Measurements from ENCODE around the gene DMRT1. TPM values are rescaled to one million over a fixed set of nuclear protein-coding genes. Genes with fewer than 3 reads are reported as not detected.

Gene DMRT1
- total RNA-seq, 1 donor: not detected

DNA sequence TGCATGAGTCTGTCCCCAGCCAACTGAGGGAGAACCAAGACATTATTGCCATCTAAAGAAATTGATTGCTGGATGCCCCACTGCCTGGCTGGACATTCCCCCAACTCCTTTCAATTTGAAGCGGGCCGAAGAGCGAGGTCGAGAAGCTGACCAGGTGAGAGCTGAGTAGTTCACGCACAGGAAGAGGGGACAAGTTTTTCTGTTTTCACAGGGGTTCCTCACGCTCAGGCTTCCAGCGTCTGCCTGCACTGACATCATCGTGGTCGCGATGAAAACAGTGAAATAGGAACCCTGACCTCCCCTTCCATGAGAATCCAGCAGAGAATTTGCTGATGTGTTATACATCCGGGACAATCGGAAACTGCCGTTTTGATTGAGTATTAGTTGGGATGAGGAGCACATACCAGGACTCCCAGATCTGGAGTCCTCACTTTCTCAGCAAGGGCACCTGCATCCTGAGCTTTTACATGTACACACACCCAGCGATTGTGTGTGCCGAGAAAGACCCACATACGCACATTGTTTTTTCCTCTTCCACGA lies 131.9 kb downstream of the DMRT1 start:
- DNase-seq (ENCODE audit: low read depth): no peak
- TF ChIP-seq, protein P1, sequence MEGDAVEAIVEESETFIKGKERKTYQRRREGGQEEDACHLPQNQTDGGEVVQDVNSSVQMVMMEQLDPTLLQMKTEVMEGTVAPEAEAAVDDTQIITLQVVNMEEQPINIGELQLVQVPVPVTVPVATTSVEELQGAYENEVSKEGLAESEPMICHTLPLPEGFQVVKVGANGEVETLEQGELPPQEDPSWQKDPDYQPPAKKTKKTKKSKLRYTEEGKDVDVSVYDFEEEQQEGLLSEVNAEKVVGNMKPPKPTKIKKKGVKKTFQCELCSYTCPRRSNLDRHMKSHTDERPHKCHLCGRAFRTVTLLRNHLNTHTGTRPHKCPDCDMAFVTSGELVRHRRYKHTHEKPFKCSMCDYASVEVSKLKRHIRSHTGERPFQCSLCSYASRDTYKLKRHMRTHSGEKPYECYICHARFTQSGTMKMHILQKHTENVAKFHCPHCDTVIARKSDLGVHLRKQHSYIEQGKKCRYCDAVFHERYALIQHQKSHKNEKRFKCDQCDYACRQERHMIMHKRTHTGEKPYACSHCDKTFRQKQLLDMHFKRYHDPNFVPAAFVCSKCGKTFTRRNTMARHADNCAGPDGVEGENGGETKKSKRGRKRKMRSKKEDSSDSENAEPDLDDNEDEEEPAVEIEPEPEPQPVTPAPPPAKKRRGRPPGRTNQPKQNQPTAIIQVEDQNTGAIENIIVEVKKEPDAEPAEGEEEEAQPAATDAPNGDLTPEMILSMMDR (IDR thresholded peaks at IDR 0.05; ENCODE audit: insufficient read depth, low read depth, low read length): no peak
- H3K4me3 ChIP-seq (ENCODE audit: low read depth, low read length): no peak overlapping the region

DNA sequence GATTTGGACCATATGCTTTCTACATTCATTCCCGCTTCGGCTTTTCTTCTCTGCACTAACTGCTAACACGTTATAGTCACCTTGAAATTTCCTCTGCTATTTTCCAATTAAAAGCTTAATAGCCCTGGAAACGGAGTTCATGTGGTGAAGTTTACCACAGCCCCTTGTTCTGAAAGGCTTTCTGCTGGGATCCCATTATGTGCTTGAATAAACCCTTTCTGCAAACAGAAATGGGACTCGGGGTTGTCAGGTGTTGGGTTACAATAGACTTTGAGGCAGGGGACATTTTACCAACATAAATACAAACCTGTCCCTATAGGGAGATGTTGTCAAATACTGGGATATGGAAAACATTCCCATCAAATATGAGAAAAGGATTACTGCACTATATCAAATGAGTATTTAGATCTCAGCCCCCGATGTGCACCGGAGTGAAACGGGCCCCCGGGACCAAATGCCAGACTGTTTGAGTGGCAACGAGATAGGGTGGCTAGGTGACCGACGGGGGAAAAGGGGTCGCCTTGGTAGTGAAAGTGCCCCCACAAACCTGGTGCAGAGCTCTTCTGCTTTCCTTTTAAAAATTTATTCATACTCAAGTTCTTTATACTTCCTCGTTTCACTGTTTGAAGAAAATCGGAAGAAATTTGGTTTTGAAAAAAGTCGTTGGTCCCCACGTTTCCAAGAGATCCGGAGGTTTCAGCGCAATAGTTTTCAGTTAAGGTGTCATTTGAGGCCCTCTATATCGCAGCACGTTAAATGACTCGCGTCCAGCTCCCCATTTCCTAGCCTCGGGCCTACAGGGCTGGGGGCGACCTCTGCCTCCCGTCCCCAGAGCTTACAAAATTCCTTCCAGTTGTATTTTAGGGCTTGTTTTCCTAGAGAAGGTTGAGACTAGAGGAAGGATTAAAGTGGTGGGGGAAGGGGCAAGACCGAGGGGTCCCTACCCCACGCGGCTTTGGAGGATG lies 132.8 kb downstream of the DMRT1 start:
- no peak for DNase-seq (ENCODE audit: low read depth)
- TF ChIP-seq, protein P1 (IDR thresholded peaks at IDR 0.05; ENCODE audit: insufficient read depth, low read depth, low read length): no peak
- no peak overlapping the region for H3K4me3 ChIP-seq (ENCODE audit: low read depth, low read length)

DNA sequence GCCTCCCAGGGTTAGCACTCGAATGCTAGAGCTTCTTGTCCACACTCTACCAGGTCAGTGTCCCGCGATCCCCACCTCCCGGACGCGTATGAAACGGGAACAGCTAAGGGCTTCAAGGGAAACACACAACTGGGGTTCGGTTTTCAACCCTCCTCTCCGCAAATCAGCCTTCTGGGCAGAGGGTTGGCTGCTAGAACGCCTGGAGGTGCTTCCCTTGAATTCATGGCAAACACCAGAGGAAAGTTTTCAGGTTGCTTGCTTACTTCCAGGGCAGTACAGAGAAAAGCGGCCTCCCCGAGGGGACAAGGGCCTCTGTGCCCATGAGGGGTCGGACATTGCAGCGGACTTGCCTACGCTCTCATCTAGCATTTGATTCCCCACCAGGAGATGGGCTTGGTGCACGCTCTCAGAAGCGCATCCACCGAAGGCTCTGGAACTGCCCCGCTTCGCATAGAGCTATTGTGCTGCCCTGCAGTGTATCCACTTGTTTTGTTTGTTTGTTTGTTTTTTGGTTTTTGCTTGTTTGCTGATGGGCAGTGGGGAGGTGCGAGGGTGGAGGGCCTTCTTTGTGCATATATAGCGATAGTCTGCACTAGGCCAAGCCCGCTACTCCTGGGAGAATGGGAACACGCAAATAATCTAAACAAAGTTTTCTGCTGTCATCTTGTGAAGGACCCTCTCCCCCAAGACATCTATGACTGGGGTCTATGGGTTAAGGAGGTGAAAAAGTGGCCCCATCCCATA lies 133.7 kb downstream of the DMRT1 start:
- TF ChIP-seq, protein P1 (IDR thresholded peaks at IDR 0.05; ENCODE audit: insufficient read depth, low read depth, low read length): no peak
- DNase-seq (ENCODE audit: low read depth): no peak
- no peak overlapping the region for H3K4me3 ChIP-seq (ENCODE audit: low read depth, low read length)

DNA sequence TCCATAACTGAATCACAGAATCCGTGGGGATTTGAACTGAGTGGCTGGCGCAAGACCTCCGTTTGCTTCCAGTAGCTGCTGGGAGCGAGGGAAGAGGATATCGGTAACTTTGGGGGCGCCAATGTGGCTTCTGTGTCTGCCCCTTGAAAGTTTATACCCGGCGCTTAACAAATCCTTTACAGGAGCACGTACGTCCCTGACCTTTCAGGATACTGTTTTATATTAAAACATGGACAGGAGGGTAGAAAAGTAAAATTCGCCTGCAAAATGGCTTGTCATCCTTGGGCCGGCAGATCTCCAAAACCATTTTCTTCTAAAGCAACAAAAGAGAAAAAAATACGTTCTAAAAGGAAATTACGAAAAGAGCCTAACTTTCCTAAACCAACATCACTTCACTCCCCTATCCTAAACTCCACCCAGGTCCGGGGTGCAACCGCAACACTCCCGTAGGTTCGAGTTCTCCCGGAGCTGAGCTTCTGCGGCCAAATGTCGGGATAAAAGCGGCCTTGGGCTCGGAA lies 134.3 kb downstream of the DMRT1 start:
- TF ChIP-seq, protein P1 (IDR thresholded peaks at IDR 0.05; ENCODE audit: insufficient read depth, low read depth, low read length): no peak
- H3K4me3 ChIP-seq (ENCODE audit: low read depth, low read length): no peak overlapping the region
- no peak for DNase-seq (ENCODE audit: low read depth)

DNA sequence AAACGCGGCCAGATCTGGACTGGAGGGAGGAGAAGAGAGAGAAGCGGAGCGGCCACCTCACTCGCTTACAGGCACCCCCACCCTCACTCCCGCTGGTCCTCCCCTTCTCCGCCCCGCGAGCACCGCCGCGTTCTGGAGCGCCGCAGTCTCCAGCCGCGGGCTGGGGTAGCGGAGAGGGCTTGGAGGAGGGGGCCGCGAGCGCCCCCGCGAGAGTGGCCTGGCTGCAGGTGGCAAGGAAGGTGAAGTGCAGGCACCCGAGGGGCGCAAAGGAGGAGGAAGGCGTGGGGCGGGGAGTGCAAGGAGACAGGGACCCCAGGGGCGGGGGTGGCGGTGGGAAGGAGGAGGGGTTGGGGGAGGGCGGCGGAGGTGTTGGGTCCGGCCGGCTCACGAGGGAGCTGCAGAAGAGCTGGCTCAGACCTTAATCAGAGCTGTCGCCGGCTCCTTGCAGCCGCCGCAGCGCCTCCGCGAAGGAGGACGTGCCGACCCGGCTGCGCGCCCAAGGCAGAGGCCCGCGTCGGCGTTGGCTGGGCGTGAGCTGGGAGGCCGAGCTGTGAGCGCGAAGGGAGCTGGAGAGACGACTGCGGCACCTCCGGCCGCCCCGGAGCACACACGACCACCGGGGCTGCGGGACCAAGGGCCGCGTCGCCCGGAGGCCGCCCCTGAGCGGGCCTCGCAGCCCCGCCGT lies 134.9 kb downstream of the DMRT1 start, which contains the start of gene DMRT3:
Gene DMRT3, plus strand, starts transcription at position 398 of the 685 bp plus-strand sequence. CDS start 347 bp downstream, outside the sequence.
- H3K4me3 ChIP-seq (ENCODE audit: low read depth, low read length): no peak within 1 kb of the TSS
- TF ChIP-seq, protein P1 (IDR thresholded peaks at IDR 0.05; ENCODE audit: insufficient read depth, low read depth, low read length): no peak
- DNase-seq (ENCODE audit: low read depth): no peak

Measured in fibroblast of villous mesenchyme (primary cell).